H1 (cell line): ENCODE data around the gene SLC13A4. TPM values are rescaled to one million over a fixed set of nuclear protein-coding genes. Genes with fewer than 3 reads are reported as not detected.

Experiments used
- CTCF ChIA-PET: fragments of 300-600 bp; sonication (Branson Sonifier 250); formaldehyde crosslinking; loops from one replicate; lab custom pipeline; 2021; ENCODE audit not compliant: partially characterized antibody; lab: Charles Lee
- POLR2A ChIA-PET: fragments of 300-600 bp; sonication (Branson Sonifier 250); formaldehyde crosslinking; loops from one replicate; lab custom pipeline; 2021; ENCODE audit warnings: inconsistent platforms; ENCODE audit not compliant: partially characterized antibody; lab: Charles Lee
- DNase-seq, 2 experiments: peaks; one replicate each; pipeline versions ENCODE4 v3.0.0 to v3.0.0-alpha.2; 2010 to 2022; ENCODE audit warnings: low spot score in 2 of 2, low read depth in 1 of 2, mixed read lengths in 1 of 2
- FAIRE-seq: peaks from 2 replicates; lab custom pipeline; 2011; peaks lifted over from hg19 to GRCh38; lab: Jason Lieb, UNC
- H2AFZ ChIP-seq: 2 replicates; pipeline ENCODE4 v1.8.1; 2012; ENCODE audit warnings: low read length, inconsistent platforms
- H2AK5ac ChIP-seq: 2 replicates; pipeline ENCODE4 v1.6.1; 2013; ENCODE audit warnings: low read depth, low read length
- H2BK120ac ChIP-seq: replicated peaks from 2 replicates; pipeline ENCODE3; 2013; ENCODE audit warnings: low read depth, low read length, inconsistent platforms
- H2BK12ac ChIP-seq: 2 replicates; pipeline ENCODE4 v1.6.1; 2013; ENCODE audit warnings: low read depth, low read length
- H2BK15ac ChIP-seq: 2 replicates; pipeline ENCODE4 v1.6.1; 2013; ENCODE audit warnings: low read length
- H2BK20ac ChIP-seq: 2 replicates; pipeline ENCODE4 v1.6.1; 2013; ENCODE audit warnings: low read length
- H2BK5ac ChIP-seq: 2 replicates; pipeline ENCODE4 v1.6.1; 2013; ENCODE audit warnings: low read depth, low read length
- H3K14ac ChIP-seq: 2 replicates; pipeline ENCODE4 v1.6.1; 2013; ENCODE audit warnings: inconsistent platforms; ENCODE audit not compliant: insufficient read length
- H3K18ac ChIP-seq: 2 replicates; pipeline ENCODE4 v1.6.1; 2013; ENCODE audit warnings: low read length; ENCODE audit errors: extremely low read depth
- H3K23ac ChIP-seq: 2 replicates; pipeline ENCODE4 v1.6.1; 2013; ENCODE audit warnings: inconsistent platforms; ENCODE audit not compliant: insufficient read length
- H3K23me2 ChIP-seq: 2 replicates; pipeline ENCODE4 v1.6.1; 2013; ENCODE audit warnings: low read depth, low read length
- H3K27ac ChIP-seq: 2 replicates; pipeline ENCODE4 v1.6.1; 2011; ENCODE audit warnings: low read depth, low read length, inconsistent platforms
- H3K27me3 ChIP-seq, 4 experiments: replicated peaks in 1 of 4; 1 replicate in 1 of 4; 2 replicates in 3 of 4; pipeline versions ENCODE4 v1.6.1 to v1.8.1; 2011 to 2013; ENCODE audit warnings: low read length in 3 of 4, mild to moderate bottlenecking in 3 of 4, inconsistent platforms in 2 of 4, mixed read lengths in 2 of 4, moderate library complexity in 1 of 4; ENCODE audit not compliant: control insufficient read depth in 3 of 4, insufficient read depth in 3 of 4; ENCODE audit errors: extremely low read depth in 1 of 4
- H3K36me3 ChIP-seq, 4 experiments: 2 replicates each; pipeline versions ENCODE4 v1.6.1 to v1.8.1; 2011 to 2013; ENCODE audit warnings: mild to moderate bottlenecking in 4 of 4, low read length in 3 of 4, moderate library complexity in 2 of 4, control low read depth in 1 of 4, inconsistent platforms in 1 of 4; ENCODE audit not compliant: insufficient read depth in 4 of 4, control insufficient read depth in 2 of 4
- H3K4ac ChIP-seq: replicated peaks from 2 replicates; pipeline ENCODE3; 2013; ENCODE audit warnings: low read length, low read depth, mixed read lengths, inconsistent platforms; ENCODE audit not compliant: insufficient read length
- H3K4me1 ChIP-seq, 4 experiments: replicated peaks in 1 of 4; 1 replicate in 1 of 4; 2 replicates in 3 of 4; pipeline versions ENCODE4 v1.6.1 to v1.8.1; 2011 to 2013; ENCODE audit warnings: low read length in 3 of 4, inconsistent platforms in 2 of 4, mixed read lengths in 1 of 4; ENCODE audit not compliant: insufficient read depth in 4 of 4, control insufficient read depth in 3 of 4
- H3K4me2 ChIP-seq, 2 experiments: 2 replicates each; pipeline versions ENCODE4 v1.6.1 to v1.8.1; 2011 to 2013; ENCODE audit warnings: low read depth in 2 of 2, low read length in 2 of 2, control low read depth in 1 of 2, inconsistent platforms in 1 of 2, mild to moderate bottlenecking in 1 of 2; ENCODE audit not compliant: insufficient read depth in 1 of 2
- H3K4me3 ChIP-seq, 4 experiments: fragments of 200-600, 300-600 bp in 1 of 4; sonication (generic), shearing (Covaris generic), sonication (Bioruptor Twin) in 1 of 4; 2 replicates each; pipeline versions ENCODE4 v1.5.1 to v1.8.1; 2011 to 2016; ENCODE audit warnings: low read length in 4 of 4, low read depth in 3 of 4, control low read depth in 2 of 4, inconsistent platforms in 2 of 4, mild to moderate bottlenecking in 2 of 4, mixed read lengths in 1 of 4, moderate library complexity in 1 of 4; ENCODE audit not compliant: insufficient read depth in 2 of 4; ENCODE audit errors: extremely low read depth in 1 of 4
- H3K56ac ChIP-seq: replicated peaks from 2 replicates; pipeline ENCODE3; 2013; ENCODE audit warnings: low read depth, mild to moderate bottlenecking, mixed read lengths, low read length, inconsistent platforms; ENCODE audit not compliant: insufficient read length
- H3K79me1 ChIP-seq: 2 replicates; pipeline ENCODE4 v1.6.1; 2013; ENCODE audit warnings: low read depth, low read length, control low read depth
- H3K79me2 ChIP-seq, 2 experiments: 2 replicates each; pipeline versions ENCODE4 v1.6.1 to v1.8.1; 2012 to 2013; ENCODE audit warnings: low read length in 2 of 2, mild to moderate bottlenecking in 2 of 2, inconsistent platforms in 1 of 2; ENCODE audit not compliant: insufficient read depth in 2 of 2, control insufficient read depth in 1 of 2
- H3K9ac ChIP-seq, 4 experiments: replicated peaks in 1 of 4; 1 replicate in 1 of 4; 2 replicates in 3 of 4; pipeline versions ENCODE4 v1.6.1 to v1.8.1; 2011 to 2013; ENCODE audit warnings: low read depth in 3 of 4, low read length in 3 of 4, control low read depth in 2 of 4, mild to moderate bottlenecking in 2 of 4, moderate library complexity in 2 of 4, inconsistent platforms in 1 of 4; ENCODE audit errors: extremely low read depth in 1 of 4
- H3K9me3 ChIP-seq, 2 experiments: 2 replicates each; pipeline versions ENCODE4 v1.6.1 to v1.8.1; 2012 to 2013; ENCODE audit warnings: mild to moderate bottlenecking in 2 of 2, moderate library complexity in 2 of 2, control low read depth in 1 of 2, inconsistent platforms in 1 of 2, low read depth in 1 of 2, low read length in 1 of 2, mixed read lengths in 1 of 2; ENCODE audit not compliant: insufficient read depth in 2 of 2
- H4K20me1 ChIP-seq, 2 experiments: replicated peaks in 1 of 2; 2 replicates each; pipeline versions ENCODE3 to v1.8.1; 2011 to 2013; ENCODE audit warnings: inconsistent platforms in 2 of 2, low read length in 2 of 2, mild to moderate bottlenecking in 1 of 2; ENCODE audit not compliant: insufficient read depth in 2 of 2, control insufficient read depth in 1 of 2
- H4K5ac ChIP-seq: 2 replicates; pipeline ENCODE4 v1.6.1; 2013; ENCODE audit warnings: low read length, low read depth, mixed read lengths, inconsistent platforms; ENCODE audit not compliant: insufficient read length
- H4K8ac ChIP-seq: 2 replicates; pipeline ENCODE4 v1.8.0; 2013; ENCODE audit warnings: mild to moderate bottlenecking, moderate library complexity, low read length, inconsistent platforms; ENCODE audit not compliant: insufficient read depth; ENCODE audit errors: extremely low read depth
- H4K91ac ChIP-seq: replicated peaks from 2 replicates; pipeline ENCODE3; 2013; ENCODE audit warnings: low read length, mixed read lengths, inconsistent platforms; ENCODE audit not compliant: insufficient read length
- WGBS, 2 experiments: shearing (Covaris generic) in 1 of 2; methylation state at CpG; one replicate each; pipeline versions ENCODE4 v1.1.6 to v1.1.7; 2013 to 2015; ENCODE audit warnings: low lambda C conversion rate in 2 of 2, mixed read lengths in 2 of 2, inconsistent platforms in 1 of 2, low coverage in 1 of 2, missing lambda C conversion rate in 1 of 2; ENCODE audit not compliant: insufficient replicate concordance in 2 of 2, insufficient coverage in 1 of 2, insufficient read length in 1 of 2; ENCODE audit errors: extremely low coverage in 1 of 2, missing lambda C conversion rate in 1 of 2; 5-methylcytosine and 5-hydroxymethylcytosine counted together
- polyA plus RNA-seq, 7 experiments: library from polyadenylated mRNA; depleted of rRNA in 3 of 7; stranded (reverse) in 5 of 7; unstranded in 2 of 7; fragments of >200 nt in 5 of 7; fragments of 200-250 nt in 2 of 7; gene quantifications; 1 replicate in 5 of 7; 2 replicates in 1 of 7; 4 replicates in 1 of 7; pipeline versions ENCODE4 v1.2.1 to v1.2.3, GENCODE V29; 2011 to 2013; ENCODE audit warnings: missing spikeins in 2 of 7, mixed read lengths in 2 of 7
- total RNA-seq: library from RNA; stranded (reverse); fragmentation: NEBNext Ultra II Directional; extraction: Animal tissue kit (Norgen Biotek cat#: 25700); gene quantifications from 2 replicates; pipeline ENCODE4 v1.2.1, GENCODE V29; 2021

The SLC13A4 gene
- total and polyA plus RNA-seq, 2 of the 8 experiments (the other 6 are each of a cell fraction or from before 2014, with no cell fraction given) = 3.9 to 7.5 TPM

DNA sequence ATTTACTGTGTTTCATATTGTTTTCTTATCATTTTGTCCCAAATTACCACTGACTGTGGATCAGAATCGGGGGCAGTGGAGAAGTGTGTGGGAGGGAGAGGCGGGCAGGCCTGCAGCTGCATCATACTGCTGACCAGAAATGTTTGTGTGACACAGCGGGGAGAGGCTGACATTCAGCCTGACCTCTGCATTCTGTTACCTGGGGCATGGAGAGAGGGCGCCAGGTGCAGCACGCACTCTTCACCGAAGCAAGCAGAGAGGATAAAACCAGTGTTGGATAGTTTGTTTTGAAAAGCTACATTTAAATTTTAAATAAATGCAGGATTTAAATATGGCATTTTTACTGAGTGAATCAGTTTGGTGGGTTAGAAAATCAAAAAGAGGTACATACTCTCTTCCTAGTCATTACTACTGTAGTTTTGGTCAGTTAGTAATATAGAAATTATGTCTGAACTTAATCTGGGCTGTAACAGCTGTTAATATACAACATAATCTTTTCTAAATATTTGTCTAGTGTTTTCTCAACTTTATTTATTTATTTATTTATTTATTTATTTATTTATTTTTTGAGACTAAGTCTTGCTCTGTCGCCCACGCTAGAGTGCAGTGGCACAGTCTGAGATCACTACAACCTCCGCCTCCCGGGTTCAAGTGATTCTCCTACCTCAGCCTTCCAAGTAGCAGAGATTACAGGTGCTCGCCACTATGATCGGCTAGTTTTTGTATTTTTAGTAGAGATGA is 74.5 kb downstream of the SLC13A4 start:
- Histone ChIP-seq H4K8ac (no peak overlapping the region), H3K36me3 (peaks cover 0 to 9% (median 4%) of the 10 kb centered on the region in 4 experiments; a peak in 3 of 8 replicates), H3K4me2 (peak overlapping the region in 1 of 2 experiments; percentile 5; a peak in 1 of 4 replicates), H2BK15ac (no peak overlapping the region), H3K27me3 (no peaks in the 10 kb centered on the region), H3K27ac (no peak overlapping the region), H3K79me1 (no peaks in the 10 kb centered on the region), H3K4me1 (peaks cover 0 to 2% (median under 1%) of the 10 kb centered on the region in 4 experiments; a peak in 2 of 7 replicates), H2BK20ac (no peak overlapping the region), H3K4me3 (no peak overlapping the region), H3K14ac (no peak overlapping the region), H3K4ac (no peak overlapping the region), H4K91ac (no peak overlapping the region), H2BK5ac (no peak overlapping the region), H2BK12ac (no peak overlapping the region), H4K20me1 (no peaks in the 10 kb centered on the region), H3K23me2 (no peaks in the 10 kb centered on the region), H3K79me2 (no peaks in the 10 kb centered on the region), H3K9me3 (no peaks in the 10 kb centered on the region), H2AFZ (no peak overlapping the region), H3K56ac (no peak overlapping the region), H2BK120ac (no peak overlapping the region), H3K18ac (no peak overlapping the region; the same call in 1 of the 2 replicates), H4K5ac (no peak overlapping the region), H2AK5ac (no peak overlapping the region), H3K9ac (no peak overlapping the region), H3K23ac (no peak overlapping the region)
- WGBS, 2 experiments = 84% methylated on average over 12 of the region's 12 CpGs; no CpG with 5 or more reads in 1 of the 2 experiments
- FAIRE-seq (no peak), DNase-seq (no peak)
- POLR2A ChIA-PET = no interaction called here
- CTCF ChIA-PET = interaction anchor here (0.9 to 1.6 kb wide), 3 partner anchors 9 to 83 kb away, joined by 3 to 6 read pairs (median 4); no protein-coding TSS in a partner anchor
